Mesendoderm (in vitro differentiated cells): ENCODE measurements around the gene TMC1.
A peak's percentile ranks its signal among the peaks of the same experiment; 100 is the strongest.

ENCODE experiments used
- DNase-seq: peaks from one replicate; pipeline ENCODE4 v3.0.0; 2013
- H2AK5ac ChIP-seq: 2 replicates; pipeline ENCODE4 v1.6.1; 2013; ENCODE audit warnings: low read length, inconsistent platforms
- H2BK120ac ChIP-seq: 2 replicates; pipeline ENCODE4 v1.6.1; 2013; ENCODE audit warnings: low read depth, mild to moderate bottlenecking, low read length, moderate library complexity, mixed read lengths
- H2BK15ac ChIP-seq: replicated peaks from 2 replicates; pipeline ENCODE4 v1.6.1; 2013; ENCODE audit warnings: low read depth, mild to moderate bottlenecking, moderate library complexity
- H2BK5ac ChIP-seq: 2 replicates; pipeline ENCODE4 v1.6.1; 2013; ENCODE audit warnings: low read length, inconsistent platforms
- H3K18ac ChIP-seq: 2 replicates; pipeline ENCODE4 v1.6.1; 2013; ENCODE audit warnings: mild to moderate bottlenecking, low read length, mixed read lengths
- H3K23ac ChIP-seq: one replicate; pipeline ENCODE4 v1.6.1; 2013; ENCODE audit warnings: low read length
- H3K27ac ChIP-seq: 2 replicates; pipeline ENCODE4 v1.5.1; 2013; ENCODE audit warnings: low read depth, mild to moderate bottlenecking, inconsistent platforms, low read length, moderate library complexity
- H3K27me3 ChIP-seq: 2 replicates; pipeline ENCODE4 v1.6.1; 2013; ENCODE audit warnings: low read length, control low read depth, mild to moderate bottlenecking, inconsistent platforms; ENCODE audit not compliant: insufficient read depth, poor library complexity
- H3K36me3 ChIP-seq: 2 replicates; pipeline ENCODE4 v1.6.1; 2013; ENCODE audit warnings: low read length, inconsistent platforms; ENCODE audit not compliant: control insufficient read depth, insufficient read depth
- H3K4ac ChIP-seq: one replicate; pipeline ENCODE4 v1.6.1; 2013; ENCODE audit warnings: low read depth, mild to moderate bottlenecking, low read length, moderate library complexity
- H3K4me1 ChIP-seq: 2 replicates; pipeline ENCODE4 v1.6.1; 2013; ENCODE audit warnings: low read depth, low read length, inconsistent platforms; ENCODE audit not compliant: control insufficient read depth
- H3K4me2 ChIP-seq: 2 replicates; pipeline ENCODE4 v1.6.1; 2013; ENCODE audit warnings: low read length
- H3K4me3 ChIP-seq: 2 replicates; pipeline ENCODE4 v1.5.1; 2013; ENCODE audit warnings: mild to moderate bottlenecking, low read length
- H3K56ac ChIP-seq: one replicate; pipeline ENCODE4 v1.6.1; 2013; ENCODE audit warnings: low read length
- H3K79me1 ChIP-seq: 2 replicates; pipeline ENCODE4 v1.6.1; 2013; ENCODE audit warnings: low read length, inconsistent platforms
- H3K79me2 ChIP-seq: 2 replicates; pipeline ENCODE4 v1.6.1; 2013; ENCODE audit warnings: mild to moderate bottlenecking, low read length; ENCODE audit not compliant: control insufficient read depth, insufficient read depth
- H3K9ac ChIP-seq: 2 replicates; pipeline ENCODE4 v1.6.1; 2013; ENCODE audit warnings: low read length, inconsistent platforms
- H4K5ac ChIP-seq: one replicate; pipeline ENCODE4 v1.6.1; 2013; ENCODE audit warnings: low read length
- H4K8ac ChIP-seq: one replicate; pipeline ENCODE4 v1.6.1; 2013; ENCODE audit warnings: low read depth, mild to moderate bottlenecking, control low read depth, low read length, moderate library complexity
- WGBS: extraction: QIAGEN DNeasy Blood & Tissue Kit; methylation state at CpG from one replicate; pipeline ENCODE4 v1.1.7; 2013; ENCODE audit warnings: low lambda C conversion rate, missing lambda C conversion rate; ENCODE audit not compliant: insufficient coverage; ENCODE audit errors: extremely low coverage; 5-methylcytosine and 5-hydroxymethylcytosine counted together

The TMC1 gene

DNA sequence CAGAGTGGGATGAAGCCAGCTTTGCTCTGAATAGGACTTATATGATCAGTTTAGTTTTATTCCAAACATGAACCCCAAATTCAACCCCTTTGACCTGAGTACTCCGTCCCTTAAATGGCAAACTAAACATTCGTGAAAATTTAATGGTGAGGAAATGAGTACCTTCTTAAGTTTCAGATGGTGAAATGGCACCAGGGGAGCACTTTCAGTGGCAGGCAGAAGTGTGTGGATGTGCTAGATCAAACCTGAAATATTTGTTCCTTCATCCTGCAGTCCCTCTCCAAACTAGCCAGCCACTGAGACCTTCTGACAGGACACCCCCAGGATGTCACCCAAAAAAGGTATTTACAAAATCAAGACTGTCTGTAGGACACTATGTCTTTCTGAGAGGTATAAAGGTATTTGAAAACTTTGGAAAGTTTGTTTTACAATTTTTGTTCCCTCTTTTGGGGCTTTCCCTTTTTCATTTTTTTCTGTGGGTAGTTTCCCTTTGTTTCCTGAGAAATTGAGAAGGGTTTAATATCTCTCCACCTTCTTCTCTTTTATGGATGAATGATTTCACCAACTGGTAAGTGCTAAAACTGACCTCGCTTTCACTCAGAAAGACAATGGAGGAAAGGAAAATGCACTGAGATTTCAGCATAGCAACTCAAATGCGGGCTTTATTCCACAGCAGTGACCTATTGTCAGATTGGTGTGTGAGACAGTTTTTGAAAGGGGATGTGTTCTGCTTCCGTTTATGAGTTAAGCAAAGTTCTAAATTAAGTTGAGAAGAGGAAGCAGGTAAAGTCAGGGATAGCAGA, 127.1 kb downstream of the TMC1 start:
- H3K79me2 ChIP-seq = no peaks in the 10 kb centered on the region
- H3K23ac ChIP-seq = no peak overlapping the region
- no peak for DNase-seq
- H3K4me1 ChIP-seq = no peaks in the 10 kb centered on the region
- H3K79me1 ChIP-seq = no peaks in the 10 kb centered on the region
- H3K27me3 ChIP-seq = no peaks in the 10 kb centered on the region
- no peak overlapping the region for H3K4me3 ChIP-seq
- WGBS = no CpG with 5 or more reads among the region's 5 CpGs
- no peak overlapping the region for H3K9ac ChIP-seq
- H3K27ac ChIP-seq = no peak overlapping the region
- H3K4me2 ChIP-seq = no peak overlapping the region
- H3K56ac ChIP-seq = no peak overlapping the region
- no peak overlapping the region for H3K18ac ChIP-seq
- H3K4ac ChIP-seq = no peak overlapping the region
- no peak overlapping the region for H2BK15ac ChIP-seq
- no peak overlapping the region for H2BK5ac ChIP-seq
- no peak overlapping the region for H2AK5ac ChIP-seq
- H2BK120ac ChIP-seq = no peak overlapping the region
- H4K8ac ChIP-seq = no peak overlapping the region
- no peaks in the 10 kb centered on the region for H3K36me3 ChIP-seq
- H4K5ac ChIP-seq = no peak overlapping the region

DNA sequence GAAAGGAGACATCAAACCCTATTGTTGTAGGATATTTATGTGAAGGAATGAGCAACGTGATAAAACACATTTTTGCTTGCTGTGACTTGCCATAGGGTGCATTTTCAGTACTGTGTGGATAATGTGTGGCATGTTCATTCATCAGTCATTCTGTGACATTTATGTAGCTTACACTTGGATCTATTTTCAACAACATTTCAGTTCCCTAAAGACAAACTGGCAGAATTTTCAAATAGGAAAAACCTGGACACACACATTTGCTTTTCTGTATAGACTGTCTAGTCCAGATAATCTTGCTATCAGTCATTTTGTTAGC, 127.7 kb downstream of the TMC1 start:
- H3K18ac ChIP-seq = no peak overlapping the region
- H3K36me3 ChIP-seq = no peaks in the 10 kb centered on the region
- H3K27ac ChIP-seq = no peak overlapping the region
- no peak overlapping the region for H4K8ac ChIP-seq
- no peak overlapping the region for H3K9ac ChIP-seq
- H3K4me3 ChIP-seq = no peak overlapping the region
- no peaks in the 10 kb centered on the region for H3K79me2 ChIP-seq
- no peak overlapping the region for H2BK120ac ChIP-seq
- no peak overlapping the region for H4K5ac ChIP-seq
- no peak overlapping the region for H3K4ac ChIP-seq
- no CpG with 5 or more reads among the region's 1 CpG for WGBS
- no peak for DNase-seq
- H3K23ac ChIP-seq = no peak overlapping the region
- H3K56ac ChIP-seq = no peak overlapping the region
- no peaks in the 10 kb centered on the region for H3K79me1 ChIP-seq
- no peak overlapping the region for H2AK5ac ChIP-seq
- H3K4me2 ChIP-seq = no peak overlapping the region
- no peaks in the 10 kb centered on the region for H3K4me1 ChIP-seq
- no peak overlapping the region for H2BK5ac ChIP-seq
- no peaks in the 10 kb centered on the region for H3K27me3 ChIP-seq
- no peak overlapping the region for H2BK15ac ChIP-seq

DNA sequence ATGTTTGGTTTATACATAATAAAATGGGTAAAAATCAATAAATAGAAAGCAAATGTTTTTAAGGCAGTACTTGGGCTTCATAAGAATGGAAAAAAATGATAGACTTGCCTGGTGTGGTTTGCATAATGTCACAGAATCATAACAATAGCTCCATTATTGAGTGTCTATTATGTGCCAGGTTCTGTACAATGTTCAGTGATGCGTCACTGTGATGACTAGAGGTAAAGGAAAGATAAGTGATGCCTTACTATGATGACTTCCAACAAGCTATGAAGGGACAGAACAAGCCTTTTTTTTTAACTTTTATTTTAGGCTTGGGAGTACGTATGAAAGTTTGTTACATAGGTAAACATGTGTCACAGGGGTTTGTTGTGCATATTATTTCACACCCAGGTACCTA, 128.8 kb downstream of the TMC1 start:
- H3K4me1 ChIP-seq = no peaks in the 10 kb centered on the region
- no peak overlapping the region for H3K23ac ChIP-seq
- no peak overlapping the region for H4K5ac ChIP-seq
- DNase-seq = no peak
- no peak overlapping the region for H2AK5ac ChIP-seq
- H3K56ac ChIP-seq = no peak overlapping the region
- H3K79me1 ChIP-seq = no peaks in the 10 kb centered on the region
- H2BK120ac ChIP-seq = no peak overlapping the region
- H3K4ac ChIP-seq = no peak overlapping the region
- no peaks in the 10 kb centered on the region for H3K27me3 ChIP-seq
- H3K9ac ChIP-seq = no peak overlapping the region
- H2BK5ac ChIP-seq = no peak overlapping the region
- H4K8ac ChIP-seq = no peak overlapping the region
- no peak overlapping the region for H3K18ac ChIP-seq
- no peak overlapping the region for H3K4me3 ChIP-seq
- H3K36me3 ChIP-seq = no peaks in the 10 kb centered on the region
- WGBS = no CpG with 5 or more reads among the region's 2 CpGs
- H3K27ac ChIP-seq = no peak overlapping the region
- H3K79me2 ChIP-seq = no peaks in the 10 kb centered on the region
- no peak overlapping the region for H2BK15ac ChIP-seq
- H3K4me2 ChIP-seq = no peak overlapping the region

DNA sequence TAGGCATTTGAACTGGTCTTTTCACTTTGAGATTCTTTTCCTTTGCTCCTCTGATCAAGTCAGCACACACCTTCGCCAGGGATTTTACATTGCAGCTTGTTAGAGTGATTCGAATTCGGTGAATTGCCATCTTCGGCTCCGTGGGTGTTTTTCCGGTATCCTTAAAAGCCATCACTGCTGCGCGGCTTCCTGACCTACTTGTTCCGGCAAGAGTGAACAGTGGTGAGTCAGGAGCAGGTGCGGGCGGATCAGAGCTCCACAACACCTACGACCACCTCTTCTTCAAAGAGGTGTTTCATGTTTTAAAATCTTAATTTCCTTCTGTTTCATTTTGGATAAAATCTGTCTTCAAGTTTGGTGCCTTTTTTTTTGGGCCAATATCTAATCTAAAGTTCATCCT, 134.6 kb downstream of the TMC1 start:
- Histone ChIP-seq H3K23ac (no peak overlapping the region), H3K27me3 (no peaks in the 10 kb centered on the region), H4K5ac (no peak overlapping the region), H3K4ac (no peak overlapping the region), H3K27ac (no peak overlapping the region), H2BK120ac (no peak overlapping the region), H3K4me2 (no peak overlapping the region), H3K36me3 (no peaks in the 10 kb centered on the region), H3K79me1 (no peaks in the 10 kb centered on the region), H2BK15ac (no peak overlapping the region), H3K56ac (no peak overlapping the region), H2BK5ac (no peak overlapping the region), H2AK5ac (no peak overlapping the region), H3K79me2 (no peaks in the 10 kb centered on the region), H3K4me1 (no peaks in the 10 kb centered on the region), H3K4me3 (no peak overlapping the region), H3K18ac (no peak overlapping the region), H3K9ac (no peak overlapping the region), H4K8ac (no peak overlapping the region)
- DNase-seq = no peak
- no CpG with 5 or more reads among the region's 12 CpGs for WGBS

DNA sequence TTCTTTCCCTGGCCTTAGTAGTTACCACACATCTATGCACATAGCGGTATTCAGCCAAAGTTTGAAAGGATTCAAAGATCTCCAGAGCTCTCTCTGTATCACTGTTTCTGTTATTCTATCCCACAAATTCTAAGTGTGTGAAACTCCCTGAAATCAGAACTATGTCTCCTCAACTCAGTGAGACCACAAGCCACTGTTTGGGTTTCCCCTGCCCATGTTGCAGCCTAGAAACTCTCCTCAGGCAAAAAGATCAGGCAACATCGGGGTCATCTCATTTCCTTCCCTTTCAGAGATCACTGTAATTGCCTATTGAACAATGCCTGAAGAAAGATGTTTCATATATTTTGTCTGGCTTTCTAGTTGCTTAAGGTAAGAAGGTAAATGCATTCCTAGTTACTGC, 135.6 kb downstream of the TMC1 start:
- no peak overlapping the region for H3K23ac ChIP-seq
- H2AK5ac ChIP-seq = no peak overlapping the region
- no peak overlapping the region for H3K4me3 ChIP-seq
- WGBS = no CpG with 5 or more reads among the region's 2 CpGs
- H3K18ac ChIP-seq = no peak overlapping the region
- no peaks in the 10 kb centered on the region for H3K4me1 ChIP-seq
- H3K79me1 ChIP-seq = no peaks in the 10 kb centered on the region
- H3K9ac ChIP-seq = no peak overlapping the region
- H3K4ac ChIP-seq = no peak overlapping the region
- H3K27me3 ChIP-seq = no peaks in the 10 kb centered on the region
- H3K4me2 ChIP-seq = no peak overlapping the region
- no peak overlapping the region for H4K8ac ChIP-seq
- H2BK120ac ChIP-seq = no peak overlapping the region
- H3K36me3 ChIP-seq = no peaks in the 10 kb centered on the region
- H4K5ac ChIP-seq = no peak overlapping the region
- H3K79me2 ChIP-seq = no peaks in the 10 kb centered on the region
- no peak for DNase-seq
- H3K56ac ChIP-seq = no peak overlapping the region
- no peak overlapping the region for H2BK15ac ChIP-seq
- no peak overlapping the region for H3K27ac ChIP-seq
- no peak overlapping the region for H2BK5ac ChIP-seq

DNA sequence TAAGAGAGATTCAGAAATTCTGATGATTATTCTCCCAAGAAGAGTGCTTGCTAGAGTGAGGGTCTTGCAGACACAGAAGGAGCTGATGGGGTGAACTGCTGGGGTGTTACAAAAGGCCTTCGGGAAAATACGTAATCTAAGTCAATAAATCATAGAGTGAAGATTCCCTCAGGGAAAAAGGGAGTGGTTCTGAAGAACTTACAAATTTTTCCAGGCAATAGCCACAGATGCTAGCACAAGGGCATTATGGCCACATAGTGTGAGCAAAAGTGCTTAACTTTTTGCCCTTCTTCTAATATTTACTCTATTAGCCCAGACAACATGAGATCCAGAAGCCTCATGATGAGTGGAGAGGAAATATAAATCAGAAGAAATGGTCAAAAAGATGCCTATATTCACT, 137.3 kb downstream of the TMC1 start:
- H3K18ac ChIP-seq = no peak overlapping the region
- no peak overlapping the region for H3K4me3 ChIP-seq
- H3K56ac ChIP-seq = no peak overlapping the region
- H4K5ac ChIP-seq = no peak overlapping the region
- no peak overlapping the region for H3K27ac ChIP-seq
- H3K79me2 ChIP-seq = no peaks in the 10 kb centered on the region
- H2BK120ac ChIP-seq = no peak overlapping the region
- no peak overlapping the region for H3K4me2 ChIP-seq
- no peak for DNase-seq
- H2BK5ac ChIP-seq = no peak overlapping the region
- H2BK15ac ChIP-seq = no peak overlapping the region
- no peaks in the 10 kb centered on the region for H3K36me3 ChIP-seq
- no CpG with 5 or more reads among the region's 2 CpGs for WGBS
- H3K9ac ChIP-seq = no peak overlapping the region
- H3K27me3 ChIP-seq = no peaks in the 10 kb centered on the region
- H3K23ac ChIP-seq = no peak overlapping the region
- no peak overlapping the region for H3K4ac ChIP-seq
- peak overlapping the region; percentile 56 for H4K8ac ChIP-seq
- H3K4me1 ChIP-seq = no peaks in the 10 kb centered on the region
- H2AK5ac ChIP-seq = no peak overlapping the region
- no peaks in the 10 kb centered on the region for H3K79me1 ChIP-seq
